A673 (cell line): ENCODE measurements around the gene YIPF2. TPM values are rescaled to one million over a fixed set of nuclear protein-coding genes. Genes with fewer than 3 reads are reported as not detected.

Source experiments
- BruUV-seq: library from RNA; stranded (reverse); fragments of 400-500 nt; replicated peaks from 2 replicates; lab custom pipeline; 2021; lab: Mats Ljungman, UMichigan
- CTCF ChIA-PET: fragments of 300-600 bp; sonication (Branson Sonifier 250); formaldehyde crosslinking; loops from one replicate; lab custom pipeline; 2022; ENCODE audit warnings: antibody characterized with exemption; lab: Charles Lee
- POLR2A ChIA-PET: fragments of 300-600 bp; sonication (Branson Sonifier 250); formaldehyde crosslinking; loops from one replicate; lab custom pipeline; 2022; ENCODE audit warnings: antibody characterized with exemption; ENCODE audit not compliant: low non-redundant PET; lab: Charles Lee
- DNase-seq: peaks from one replicate; pipeline ENCODE4 v3.0.0-alpha.2; 2015; ENCODE audit warnings: low spot score
- H3K27ac ChIP-seq: fragments of 200-600 bp; sonication (generic); 2 replicates; pipeline ENCODE4 v1.5.1; 2016; ENCODE audit warnings: mixed run types, low read depth, mild to moderate bottlenecking, mixed read lengths, antibody characterized with exemption, low read length; ENCODE audit not compliant: poor library complexity, severe bottlenecking
- H3K27me3 ChIP-seq: fragments of 200-600 bp; sonication (generic); replicated peaks from 2 replicates; pipeline ENCODE4 v1.6.1; 2017; ENCODE audit warnings: mixed run types, low read depth, mild to moderate bottlenecking, mixed read lengths, antibody characterized with exemption, low read length; ENCODE audit not compliant: insufficient read depth, poor library complexity
- H3K36me3 ChIP-seq: fragments of 200-600 bp; sonication (generic); 2 replicates; pipeline ENCODE4 v1.6.1; 2016; ENCODE audit warnings: mixed run types, mild to moderate bottlenecking, mixed read lengths, antibody characterized with exemption, low read length; ENCODE audit not compliant: insufficient read depth, poor library complexity, severe bottlenecking
- H3K4me1 ChIP-seq: fragments of 200-600 bp; sonication (generic); 2 replicates; pipeline ENCODE4 v1.6.1; 2017; ENCODE audit warnings: mixed run types, mild to moderate bottlenecking, mixed read lengths, antibody characterized with exemption, low read length; ENCODE audit not compliant: insufficient read depth, poor library complexity, severe bottlenecking
- H3K4me3 ChIP-seq: fragments of 200-600 bp; sonication (generic); 2 replicates; pipeline ENCODE4 v1.5.1; 2016; ENCODE audit warnings: low read depth, mixed run types, mild to moderate bottlenecking, mixed read lengths, low read length; ENCODE audit not compliant: poor library complexity, severe bottlenecking
- H3K9me3 ChIP-seq: fragments of 200-600 bp; sonication (generic); 2 replicates; pipeline ENCODE4 v1.6.1; 2016; ENCODE audit warnings: mixed run types, low read depth, mild to moderate bottlenecking, mixed read lengths, antibody characterized with exemption, low read length; ENCODE audit not compliant: poor library complexity, severe bottlenecking
- CTCF ChIP-seq: fragments of 300-800, 200-600 bp; sonication (generic); conservative IDR thresholded peaks from 2 replicates; pipeline ENCODE4 v1.5.1; 2017; ENCODE audit warnings: low read depth, mild to moderate bottlenecking, antibody characterized with exemption, low read length, moderate library complexity, mixed read lengths
- EZH2 ChIP-seq: fragments of 200-600 bp; sonication (generic); IDR thresholded peaks from 2 replicates; pipeline ENCODE4 v1.6.1; 2017; ENCODE audit warnings: borderline replicate concordance, low read depth, mild to moderate bottlenecking, mixed read lengths, antibody characterized with exemption, low read length; ENCODE audit not compliant: poor library complexity, severe bottlenecking
- intact Hi-C: fragments of 100-400 bp; cut with micrococcal nuclease; formaldehyde crosslinking; loops from one replicate; pipeline ENCODE4 v1.10.0; 2022; ENCODE audit not compliant: unreplicated experiment
- total RNA-seq: library from RNA; stranded (reverse); gene quantifications from 2 replicates; pipeline ENCODE4 v1.2.3, GENCODE V29; 2021

The YIPF2 gene
- total RNA-seq, 1 experiment from 2014 or later: 24.5 TPM

GRCh38 chr19:10913716-10914340 is 14.6 kb downstream of the YIPF2 start:
- CTCF ChIA-PET: no interaction called here
- H3K4me3 ChIP-seq: no peak overlapping the region
- TF ChIP-seq EZH2: no peak
- no peak for TF ChIP-seq CTCF
- no peaks in the 10 kb centered on the region for H3K9me3 ChIP-seq
- H3K36me3 ChIP-seq: peaks cover 26% of the 10 kb centered on the region
- H3K27me3 ChIP-seq: no peaks in the 10 kb centered on the region
- H3K27ac ChIP-seq: no peak overlapping the region
- POLR2A ChIA-PET: no interaction called here
- no TSS peak for BruUV-seq
- DNase-seq: no peak
- no peaks in the 10 kb centered on the region for H3K4me1 ChIP-seq
- intact Hi-C loops: no loop called here

- no peaks in the 10 kb centered on the region for H3K9me3 ChIP-seq
- POLR2A ChIA-PET: interaction anchor here (0.6 kb wide), 2 partner anchors 10 to 780 kb away, joined by 3 to 10 read pairs; no protein-coding TSS in a partner anchor
- no peak overlapping the region for H3K27ac ChIP-seq
- intact Hi-C loops: no loop called here
- CTCF ChIA-PET: interaction anchor here (0.7 kb wide), 1 partner anchor 123 kb away, joined by 7 read pairs; no protein-coding TSS in a partner anchor
- H3K4me1 ChIP-seq: no peaks in the 10 kb centered on the region
- DNase-seq: no peak
- no TSS peak for BruUV-seq
- H3K27me3 ChIP-seq: no peaks in the 10 kb centered on the region
- H3K36me3 ChIP-seq: peaks cover 37% of the 10 kb centered on the region
- no peak for TF ChIP-seq CTCF
- no peak overlapping the region for H3K4me3 ChIP-seq
Observed at GRCh38 chr19:10912619-10913018, 15.8 kb downstream of the YIPF2 start.

- no peaks in the 10 kb centered on the region for H3K27me3 ChIP-seq
- H3K36me3 ChIP-seq: peaks cover 37% of the 10 kb centered on the region
- intact Hi-C loops: no loop called here
- H3K4me1 ChIP-seq: no peaks in the 10 kb centered on the region
- no peak overlapping the region for H3K4me3 ChIP-seq
- H3K9me3 ChIP-seq: no peaks in the 10 kb centered on the region
- TF ChIP-seq CTCF (no peak), EZH2 (no peak)
- POLR2A ChIA-PET: interaction anchor here (0.6 kb wide), 1 partner anchor 779 kb away, joined by 3 read pairs; no protein-coding TSS in a partner anchor
- no TSS peak for BruUV-seq
- CTCF ChIA-PET: no interaction called here
- H3K27ac ChIP-seq: no peak overlapping the region
- DNase-seq: no peak
Observed at GRCh38 chr19:10911579-10912363, 16.7 kb downstream of the YIPF2 start.
